GM18520 (cell line): ENCODE data around the gene SPATA7.
A peak's percentile ranks its signal among the peaks of the same experiment; 100 is the strongest.
"Not testable (repeated sequence)": the region's sequence is repeated elsewhere in the genome, so short reads cannot be mapped to it uniquely, and the experiment has no call there.

ENCODE experiments used
- ATAC-seq: cut with Tn5 transposase; IDR thresholded peaks from one replicate; pipeline ENCODE4 v1.9.1; 2021; ENCODE audit not compliant: unreplicated experiment

The SPATA7 gene, protein sequence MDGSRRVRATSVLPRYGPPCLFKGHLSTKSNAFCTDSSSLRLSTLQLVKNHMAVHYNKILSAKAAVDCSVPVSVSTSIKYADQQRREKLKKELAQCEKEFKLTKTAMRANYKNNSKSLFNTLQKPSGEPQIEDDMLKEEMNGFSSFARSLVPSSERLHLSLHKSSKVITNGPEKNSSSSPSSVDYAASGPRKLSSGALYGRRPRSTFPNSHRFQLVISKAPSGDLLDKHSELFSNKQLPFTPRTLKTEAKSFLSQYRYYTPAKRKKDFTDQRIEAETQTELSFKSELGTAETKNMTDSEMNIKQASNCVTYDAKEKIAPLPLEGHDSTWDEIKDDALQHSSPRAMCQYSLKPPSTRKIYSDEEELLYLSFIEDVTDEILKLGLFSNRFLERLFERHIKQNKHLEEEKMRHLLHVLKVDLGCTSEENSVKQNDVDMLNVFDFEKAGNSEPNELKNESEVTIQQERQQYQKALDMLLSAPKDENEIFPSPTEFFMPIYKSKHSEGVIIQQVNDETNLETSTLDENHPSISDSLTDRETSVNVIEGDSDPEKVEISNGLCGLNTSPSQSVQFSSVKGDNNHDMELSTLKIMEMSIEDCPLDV

DNA sequence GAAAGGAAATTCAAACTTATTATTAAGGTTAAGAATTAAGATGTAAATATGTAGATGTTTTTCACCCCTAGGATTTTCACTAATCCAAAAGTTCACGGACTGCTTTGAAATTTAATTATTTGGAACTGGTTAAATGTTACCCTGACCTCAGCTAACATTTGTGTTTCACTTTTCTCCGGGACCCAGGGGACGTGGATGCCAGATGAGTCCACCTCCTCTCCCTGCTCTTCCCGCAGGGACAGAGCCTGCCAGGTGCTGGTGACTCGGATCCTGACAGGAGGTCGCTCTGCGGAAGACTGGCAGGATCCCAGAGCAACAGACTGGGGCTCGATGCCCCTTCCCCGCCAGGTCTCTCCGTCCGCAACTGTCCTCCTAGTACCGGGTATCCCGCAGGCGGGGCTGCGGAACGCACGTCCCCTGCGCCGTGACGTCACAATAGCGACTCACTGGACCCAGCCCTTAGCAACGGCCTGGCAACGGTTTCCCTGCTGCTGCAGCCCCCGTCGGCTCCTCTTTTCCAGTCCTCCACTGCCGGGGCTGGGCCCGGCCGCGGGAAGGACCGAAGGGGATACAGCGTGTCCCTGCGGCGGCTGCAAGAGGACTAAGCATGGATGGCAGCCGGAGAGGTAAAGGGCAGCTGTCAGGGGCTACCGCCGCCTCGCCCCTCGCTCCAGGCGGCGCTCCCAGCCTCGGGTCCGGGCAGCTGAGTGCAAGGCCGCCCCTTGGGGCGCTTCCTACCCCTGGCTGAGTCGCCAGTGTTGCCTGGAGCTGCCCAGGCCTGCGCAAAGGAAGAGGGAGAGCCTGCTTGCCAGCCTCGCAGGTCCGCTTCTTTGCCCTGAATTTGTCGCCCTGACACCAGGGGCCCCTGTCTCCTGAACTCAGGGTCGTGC lies at the start of gene SPATA7:
TSS of gene SPATA7 (plus strand) at position 446 of the 890 bp plus-strand sequence. CDS start at position 608, 162 bp downstream.
- peak; percentile 98 for ATAC-seq

DNA sequence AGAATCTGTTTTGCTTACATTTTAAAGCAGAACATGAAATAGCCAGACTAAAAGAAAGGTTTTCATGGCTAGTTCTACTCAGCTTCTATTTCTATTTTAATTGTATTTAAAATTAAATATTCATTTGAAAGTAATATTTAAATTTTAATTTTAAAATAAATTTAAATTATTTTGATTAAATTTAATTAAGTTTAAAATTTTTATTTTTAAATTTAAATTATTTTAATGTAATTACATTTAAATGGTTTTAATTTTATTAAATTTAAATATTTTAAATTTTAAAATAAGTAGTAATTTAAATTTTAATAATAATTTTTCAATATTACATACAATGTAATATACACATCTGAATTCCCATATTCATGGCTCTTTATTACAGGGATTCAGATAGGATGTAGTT lies 45.1 kb upstream of the SPATA7 start:
- no peak for ATAC-seq

DNA sequence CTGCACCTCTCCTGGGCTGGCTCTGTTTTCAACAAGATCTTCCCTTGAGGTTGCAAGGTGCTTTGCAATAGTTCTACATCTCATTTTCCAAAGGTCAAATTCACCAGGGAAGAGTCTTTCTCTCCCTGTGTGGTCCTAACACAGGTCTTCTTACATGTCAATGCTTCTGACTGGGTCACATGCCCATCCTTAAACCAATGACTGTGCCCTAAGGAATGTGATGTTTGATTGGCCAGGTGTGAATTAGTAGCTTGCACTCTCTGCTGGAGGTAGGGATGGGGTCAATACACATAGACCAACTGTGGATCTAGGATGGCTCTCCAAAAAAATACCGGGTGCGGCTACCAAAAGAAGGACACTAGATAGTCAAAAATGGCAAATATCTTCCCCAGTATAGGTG lies 42.5 kb upstream of the SPATA7 start:
- no peak for ATAC-seq

DNA sequence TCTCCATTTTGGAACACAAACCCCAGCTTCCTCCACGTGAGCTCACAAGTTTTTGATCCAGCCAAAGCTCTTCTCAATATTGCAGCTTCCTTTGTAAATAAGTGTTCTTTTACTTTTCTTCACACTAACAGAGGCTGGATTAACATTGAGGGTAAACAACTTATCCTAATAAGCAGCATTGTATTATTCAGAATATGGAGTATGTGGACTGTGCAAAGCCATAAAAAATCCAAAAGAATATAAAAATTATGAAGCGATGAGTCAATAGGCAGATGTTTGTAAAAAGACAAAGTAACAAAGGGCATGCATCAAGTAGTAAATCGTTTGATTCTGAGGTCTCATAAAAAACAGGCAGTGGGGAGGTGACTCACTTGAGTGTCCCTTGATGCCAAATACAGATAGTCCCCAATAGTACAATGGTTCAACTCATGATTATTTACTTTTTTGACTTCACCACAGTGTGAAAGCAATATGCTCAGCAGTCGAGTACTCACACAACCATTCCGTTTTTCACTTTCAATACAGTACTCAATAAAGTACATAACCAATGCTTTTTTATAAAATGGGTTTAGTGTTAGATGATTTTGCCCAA lies 39.3 kb upstream of the SPATA7 start:
- no peak for ATAC-seq

DNA sequence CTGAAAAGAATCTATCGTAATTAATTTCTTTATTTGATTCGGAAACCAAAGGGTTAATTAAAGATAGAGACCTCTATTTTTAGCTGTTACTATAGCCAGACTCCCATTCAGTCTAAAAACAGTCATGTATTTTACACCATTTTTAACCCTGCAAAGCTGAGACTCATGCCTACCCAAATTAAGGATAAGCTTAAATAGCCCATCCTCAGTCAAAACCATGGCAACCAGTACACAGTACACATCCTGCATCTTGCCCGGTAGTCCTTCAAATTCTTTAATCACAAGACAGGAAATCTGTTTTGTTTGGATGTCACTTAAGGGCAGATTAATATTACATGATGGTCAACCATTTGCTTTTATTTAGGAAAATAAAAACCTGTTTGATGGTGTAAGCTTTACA lies 36.9 kb upstream of the SPATA7 start:
- no peak for ATAC-seq

DNA sequence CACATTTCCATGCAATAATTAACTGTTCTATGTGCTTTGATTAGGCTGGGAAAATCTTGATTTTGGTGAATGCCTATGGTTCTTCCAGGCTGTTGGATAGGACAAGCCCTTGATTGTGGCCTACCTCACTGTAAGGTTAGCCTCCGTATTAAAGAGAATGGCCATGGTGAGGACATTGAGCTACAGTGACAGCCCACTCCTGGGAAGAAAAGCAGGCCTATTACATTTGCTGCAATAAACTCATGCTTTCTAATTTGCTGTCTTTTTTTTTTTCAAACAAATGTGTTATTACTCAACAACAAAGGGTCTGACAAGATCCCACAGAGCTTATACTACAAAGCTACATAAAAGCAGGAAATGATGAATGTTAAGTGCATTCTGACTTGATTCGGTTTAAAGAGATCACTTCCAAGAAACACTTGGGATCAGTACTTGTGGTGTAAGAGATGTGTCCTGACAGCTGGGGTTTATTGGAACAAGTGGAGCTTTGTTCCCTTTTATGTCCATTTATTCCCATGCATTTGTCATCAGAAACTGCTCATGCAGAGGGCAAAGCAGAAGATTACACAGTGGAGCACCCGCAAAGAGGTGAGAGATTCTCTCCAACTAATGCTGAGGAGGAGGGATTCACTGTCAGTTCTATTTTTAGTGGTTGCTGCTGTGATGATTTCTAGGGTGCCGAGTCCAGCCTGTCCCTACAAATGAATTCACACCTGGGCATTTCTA lies 33.3 kb upstream of the SPATA7 start:
- ATAC-seq, result no peak

DNA sequence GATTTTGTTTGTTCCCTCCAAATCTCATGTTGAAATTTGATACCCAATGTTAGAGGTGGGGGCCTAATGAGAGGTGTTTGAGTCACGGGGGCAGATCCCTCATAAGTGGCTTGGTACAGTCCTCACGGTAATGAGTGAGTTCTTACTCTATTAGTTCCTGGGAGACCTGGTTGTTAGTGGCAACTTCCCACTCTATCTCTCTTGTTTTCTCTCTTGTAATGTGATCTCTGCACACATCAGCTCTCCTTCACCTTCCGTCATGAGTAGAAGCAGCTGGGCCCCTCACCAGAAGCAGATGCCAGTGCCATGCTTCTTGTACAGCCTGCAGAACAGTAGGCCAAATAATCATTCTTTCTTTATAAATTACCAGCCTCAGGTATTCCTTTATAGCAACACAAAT lies 32.8 kb upstream of the SPATA7 start:
- no peak for ATAC-seq

DNA sequence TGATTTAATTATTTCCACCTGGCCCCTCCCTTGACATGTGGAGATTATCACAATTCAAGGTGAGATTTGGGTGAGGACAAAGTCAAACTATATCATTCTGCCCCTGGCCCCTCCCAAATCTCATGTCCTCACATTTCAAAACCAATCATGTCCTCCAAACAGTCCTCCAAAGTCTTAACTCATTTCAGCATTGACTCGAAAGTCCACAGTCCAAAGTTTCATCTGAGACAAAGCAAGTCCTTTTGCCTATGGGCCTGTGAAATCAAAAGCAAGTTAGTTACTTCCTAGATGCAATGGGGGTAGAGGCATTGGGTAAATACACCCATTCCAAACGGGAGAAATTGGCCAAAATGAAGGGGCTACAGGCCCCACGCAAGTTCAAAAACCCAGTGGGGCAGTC lies 31.1 kb upstream of the SPATA7 start:
- no peak for ATAC-seq

DNA sequence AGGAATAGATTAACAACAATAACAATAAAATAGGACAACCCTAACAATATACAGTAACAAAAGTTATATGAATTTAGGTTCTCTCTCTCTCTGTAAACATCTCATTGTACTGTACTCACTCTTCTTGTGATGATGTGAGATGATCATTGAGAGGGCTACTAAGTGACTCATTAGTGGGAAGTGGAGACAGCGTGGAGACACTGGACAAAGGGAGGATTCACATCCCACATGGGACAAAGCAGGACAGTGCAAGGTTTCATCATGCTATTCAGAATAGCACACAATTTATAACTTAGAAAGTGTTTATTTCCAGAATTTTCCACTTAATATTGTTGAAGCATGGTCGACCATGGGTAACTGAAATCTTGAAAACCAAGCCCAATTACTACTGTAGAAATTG lies 26.0 kb upstream of the SPATA7 start:
- no peak for ATAC-seq

DNA sequence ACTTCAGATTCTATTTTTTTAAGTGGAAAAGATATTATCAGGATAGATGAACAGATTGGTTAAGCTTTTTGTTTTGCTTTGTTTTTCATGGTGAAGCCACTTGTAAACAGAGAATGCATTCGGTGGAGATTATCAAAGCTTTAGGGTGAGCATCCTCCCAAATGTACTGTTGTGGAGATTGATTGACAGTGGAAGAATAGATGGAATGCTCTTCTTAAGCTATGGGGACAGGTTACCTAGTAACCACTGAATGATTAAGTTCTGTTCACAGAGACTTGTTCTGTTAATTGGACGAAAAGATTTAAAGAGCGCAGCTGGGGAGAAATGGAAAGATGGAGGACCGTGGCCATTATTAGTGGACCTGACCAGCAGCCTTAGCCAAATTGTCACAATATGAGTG lies 21.8 kb upstream of the SPATA7 start:
- ATAC-seq, result no peak

DNA sequence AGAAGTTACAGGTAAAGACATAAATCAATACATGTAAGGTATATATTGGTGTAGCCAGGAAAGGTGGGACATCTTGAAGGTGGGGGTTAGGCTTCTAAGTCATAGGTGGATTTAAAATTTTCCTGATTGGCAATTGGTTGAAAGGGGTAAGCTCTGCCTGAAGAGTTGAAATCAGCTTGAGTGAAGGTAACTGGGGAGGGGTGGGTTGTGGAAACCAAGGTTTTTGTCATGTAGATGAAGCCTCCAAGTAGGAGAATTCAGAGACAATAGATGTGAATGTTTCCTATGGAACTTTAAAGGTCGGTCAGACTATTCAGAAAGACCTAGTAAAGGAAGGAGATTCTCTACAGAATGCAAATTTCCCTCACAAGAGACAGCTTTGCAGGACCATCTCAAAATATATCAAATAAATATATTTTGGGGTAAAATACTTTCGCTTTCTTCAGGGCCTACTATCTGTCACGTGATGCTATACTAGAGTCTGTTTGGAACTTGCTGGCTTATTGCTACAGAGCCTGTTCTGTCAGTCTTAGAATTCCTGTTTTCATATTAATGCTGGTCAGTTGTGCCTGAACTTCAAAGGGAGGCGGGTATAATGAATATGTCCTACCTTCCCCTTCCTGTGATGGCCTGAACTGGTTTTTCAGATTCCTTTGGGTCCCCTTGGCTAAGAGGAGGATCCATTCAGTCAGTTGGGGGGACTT lies 20.6 kb upstream of the SPATA7 start:
- ATAC-seq, result no peak

DNA sequence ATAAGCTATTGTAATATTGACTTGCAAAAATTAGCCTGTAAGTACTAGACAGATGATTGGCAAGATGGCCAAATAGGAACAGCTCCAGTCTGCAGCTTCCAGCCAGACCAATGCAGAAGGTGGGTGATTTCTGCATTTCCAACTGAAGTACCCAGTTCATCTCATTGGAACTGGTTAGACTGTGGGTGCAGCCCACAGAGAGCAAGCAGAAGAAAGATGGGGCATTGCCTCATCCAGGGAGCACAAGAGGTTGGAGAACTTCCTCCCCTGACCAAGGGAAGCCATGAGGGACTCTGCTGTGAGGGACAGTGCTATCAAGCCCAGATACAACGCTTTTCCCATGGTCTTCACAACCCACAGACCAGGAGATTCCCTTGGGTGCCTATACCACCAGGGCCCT lies 16.0 kb upstream of the SPATA7 start:
- no peak for ATAC-seq

DNA sequence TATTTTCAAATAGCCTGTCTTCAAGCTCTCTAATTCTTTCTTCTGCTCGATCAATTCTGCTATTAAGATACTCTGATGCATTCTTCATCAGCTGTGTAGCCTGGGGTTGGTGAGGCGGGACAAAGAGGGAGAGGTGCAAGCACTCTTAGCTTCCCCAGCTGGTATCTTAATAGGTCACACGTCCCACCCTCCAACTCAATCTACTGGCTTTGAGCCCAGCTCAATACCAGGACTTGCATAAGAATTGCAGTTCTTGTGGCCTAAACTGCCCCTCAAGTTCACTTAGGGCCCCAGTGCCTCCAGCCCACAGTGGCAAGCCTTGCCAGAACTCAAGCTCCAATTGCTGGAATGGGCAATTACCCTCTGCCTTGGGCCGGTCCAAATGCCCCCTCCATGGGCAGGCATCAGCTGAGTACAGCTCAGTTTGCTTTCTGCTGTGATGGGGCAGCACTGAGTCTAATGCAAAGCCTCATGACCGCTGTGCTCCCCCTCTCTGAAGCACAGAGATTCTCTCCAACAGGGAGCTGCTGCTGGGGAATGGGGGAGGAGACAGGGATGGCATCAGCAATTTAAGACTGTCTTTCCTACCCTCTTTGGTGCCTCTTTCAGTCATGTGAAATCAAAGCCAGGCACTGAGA lies 5.6 kb upstream of the SPATA7 start:
- no peak for ATAC-seq

DNA sequence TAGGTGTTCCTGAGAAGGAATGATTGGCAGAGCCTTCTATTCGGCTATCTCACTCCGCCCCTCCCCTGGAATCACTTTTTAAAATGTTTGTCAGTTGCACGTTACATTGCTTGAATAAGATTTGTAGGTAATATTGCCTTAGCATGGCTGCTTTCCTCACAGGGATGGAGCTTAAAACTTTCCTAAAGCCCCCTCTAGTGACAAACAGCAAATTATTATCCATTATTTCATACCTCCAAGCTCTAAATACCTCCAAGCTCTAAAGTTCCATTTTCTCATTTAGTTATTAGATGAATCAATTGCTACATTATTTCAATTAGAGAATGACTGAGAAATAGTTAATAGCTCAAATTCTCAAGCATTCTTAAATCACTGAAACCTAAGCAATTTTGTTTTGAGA lies 5.1 kb upstream of the SPATA7 start:
- no peak for ATAC-seq

DNA sequence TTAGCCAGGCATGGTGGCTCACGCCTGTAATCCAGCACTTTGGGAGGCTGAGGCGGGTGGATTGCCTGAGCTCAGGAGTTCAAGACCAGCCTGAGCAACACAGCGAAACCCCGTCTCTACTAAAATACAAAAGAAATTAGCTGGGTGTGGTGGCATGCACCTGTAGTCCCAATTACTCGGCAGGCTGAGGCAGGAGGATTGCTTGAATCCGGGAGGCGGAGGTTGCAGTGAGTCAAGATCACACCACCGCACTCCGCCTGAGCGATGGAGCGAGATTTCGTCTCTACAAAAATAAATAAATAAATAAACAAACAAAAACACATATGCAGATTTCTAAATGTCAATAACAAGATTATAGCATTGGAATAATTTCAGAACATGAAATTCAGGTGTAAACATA lies 3.8 kb upstream of the SPATA7 start:
- not testable (repeated sequence) for ATAC-seq

DNA sequence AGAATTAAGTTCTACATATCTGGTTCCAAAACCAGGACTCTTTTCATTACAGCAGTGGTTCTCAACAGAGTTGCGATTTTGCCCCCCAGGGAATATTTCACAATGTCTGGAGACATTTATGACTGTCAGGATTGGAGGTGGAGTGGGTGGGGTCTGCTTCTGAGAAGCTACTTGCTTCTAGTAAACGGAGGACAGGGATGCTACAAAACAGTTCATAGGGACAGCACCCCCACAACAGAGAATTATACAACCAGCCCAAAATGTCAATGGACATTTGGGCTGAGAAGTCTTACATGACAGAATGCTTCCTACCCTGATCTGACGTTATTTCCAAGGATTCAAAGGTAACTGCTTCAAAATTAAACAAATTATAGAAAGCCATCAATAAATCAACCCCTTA lies 739 bp upstream of the SPATA7 start:
- ATAC-seq, result no peak

DNA sequence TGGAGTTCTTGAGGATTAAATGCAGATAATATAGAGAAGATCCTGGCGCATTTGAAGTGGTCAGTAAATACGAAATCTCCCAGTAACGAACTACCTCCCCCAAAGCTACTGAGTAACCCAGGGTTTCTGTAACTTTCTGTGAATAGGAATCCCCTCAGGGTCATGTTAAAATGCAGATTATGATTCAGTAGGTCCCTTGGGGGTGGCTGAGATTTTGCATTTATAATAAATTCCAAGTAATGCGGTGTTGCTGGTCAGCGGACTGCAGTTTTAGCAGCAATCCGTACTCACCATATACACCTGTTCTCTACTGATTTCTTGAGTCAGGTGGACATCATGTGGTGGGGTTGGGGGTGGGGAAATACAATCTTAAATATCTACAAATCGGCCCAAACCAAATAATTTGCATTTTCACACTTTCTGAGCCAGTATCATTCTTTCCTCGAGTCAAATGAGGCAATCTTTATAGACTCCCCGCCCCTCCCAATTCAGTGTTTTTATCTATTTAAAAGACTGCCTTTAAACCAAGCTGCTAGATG lies 868 bp downstream of the SPATA7 start:
- no peak for ATAC-seq

DNA sequence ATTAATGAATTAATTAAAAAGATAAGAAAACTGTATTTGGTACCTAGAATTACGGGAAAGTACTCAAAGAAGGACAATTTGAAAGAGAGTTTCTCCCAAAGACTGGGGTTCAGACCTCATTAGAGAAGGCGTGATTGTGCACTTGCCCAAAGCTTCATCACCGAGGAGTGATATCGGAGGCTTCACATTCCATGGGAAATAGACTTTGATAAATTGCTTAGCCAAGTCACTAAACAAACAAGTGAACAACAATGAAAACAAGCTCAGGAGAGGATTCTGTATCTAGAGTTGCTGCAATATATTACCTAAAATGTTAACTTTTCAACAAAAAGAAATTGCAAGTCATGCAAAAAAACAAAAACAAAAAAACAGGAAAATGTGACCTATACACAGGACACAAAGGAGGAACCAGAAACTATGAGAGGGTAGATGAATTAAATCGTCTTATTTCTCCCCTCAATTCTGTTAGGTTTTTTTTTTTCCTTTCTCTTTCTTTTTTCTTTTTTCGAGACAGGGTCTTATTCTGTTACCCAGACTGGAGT lies 3.4 kb downstream of the SPATA7 start:
- no peak for ATAC-seq

DNA sequence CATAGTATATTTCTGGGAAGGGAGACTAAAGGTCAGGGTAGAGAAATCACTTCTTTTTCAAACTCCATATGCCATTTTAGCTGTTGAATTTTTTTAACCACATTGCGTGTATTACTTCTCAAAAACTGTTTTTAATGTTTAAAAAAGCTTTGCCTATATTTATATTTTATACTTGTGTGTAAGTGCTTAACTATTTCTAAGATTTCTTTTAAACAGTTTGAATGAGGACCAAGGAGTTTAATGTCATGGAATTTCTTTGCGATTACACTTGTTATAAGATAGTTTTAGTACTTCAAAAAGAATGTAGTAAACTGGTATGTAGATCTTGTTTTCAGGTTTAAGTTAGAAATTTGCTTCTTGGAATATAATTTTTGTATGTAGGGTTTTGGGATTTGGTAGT lies 7.2 kb downstream of the SPATA7 start:
- ATAC-seq, result no peak
